GM23248 (cell line): ENCODE measurements around the gene MYCL. TPM values are rescaled to one million over a fixed set of nuclear protein-coding genes. Genes with fewer than 3 reads are reported as not detected.
A peak's percentile ranks its signal among the peaks of the same experiment; 100 is the strongest.
"Not testable (repeated sequence)": the region's sequence is repeated elsewhere in the genome, so short reads cannot be mapped to it uniquely, and the experiment has no call there.

Source experiments
- DNase-seq: peaks from one replicate; pipeline ENCODE4 v3.0.0-alpha.2; 2015
- H2AFZ ChIP-seq: fragments of 200-600 bp; sonication (generic); 2 replicates; pipeline ENCODE4 v1.6.1; 2016; ENCODE audit warnings: antibody characterized with exemption
- H3F3A ChIP-seq: fragments of 200-600 bp; sonication (generic); 2 replicates; pipeline ENCODE4 v1.6.1; 2016; ENCODE audit warnings: mild to moderate bottlenecking, antibody characterized with exemption, mixed run types; ENCODE audit not compliant: insufficient read depth
- H3K27ac ChIP-seq: fragments of 200-600 bp; sonication (generic); 2 replicates; pipeline ENCODE4 v1.5.1; 2016; ENCODE audit warnings: mild to moderate bottlenecking
- H3K27me3 ChIP-seq: fragments of 200-600 bp; sonication (generic); replicated peaks from 2 replicates; pipeline ENCODE4 v1.6.1; 2016; ENCODE audit warnings: mild to moderate bottlenecking; ENCODE audit not compliant: insufficient read depth
- H3K36me3 ChIP-seq: fragments of 200-600 bp; sonication (generic); 2 replicates; pipeline ENCODE4 v1.6.1; 2016; ENCODE audit warnings: low read depth, mild to moderate bottlenecking
- H3K4me1 ChIP-seq: fragments of 200-600 bp; sonication (generic); 2 replicates; pipeline ENCODE4 v1.6.1; 2016; ENCODE audit warnings: mild to moderate bottlenecking; ENCODE audit not compliant: insufficient read depth
- H3K4me2 ChIP-seq: fragments of 200-600 bp; sonication (generic); one replicate; pipeline ENCODE4 v1.6.1; 2016; ENCODE audit warnings: mild to moderate bottlenecking; ENCODE audit not compliant: unreplicated experiment
- H3K4me3 ChIP-seq: fragments of 200-600 bp; sonication (generic); 2 replicates; pipeline ENCODE4 v1.5.1; 2016; ENCODE audit warnings: mild to moderate bottlenecking
- H3K79me2 ChIP-seq: fragments of 200-600 bp; sonication (generic); 2 replicates; pipeline ENCODE4 v1.6.1; 2016; ENCODE audit warnings: mild to moderate bottlenecking; ENCODE audit not compliant: insufficient read depth
- H3K9ac ChIP-seq: fragments of 200-600 bp; sonication (generic); 2 replicates; pipeline ENCODE4 v1.6.1; 2016; ENCODE audit warnings: mild to moderate bottlenecking
- H3K9me2 ChIP-seq: fragments of 200-600 bp; sonication (generic); 2 replicates; pipeline ENCODE4 v1.6.1; 2016; ENCODE audit warnings: mixed run types, mild to moderate bottlenecking, moderate library complexity; ENCODE audit not compliant: insufficient read depth
- H3K9me3 ChIP-seq: fragments of 200-600 bp; sonication (generic); one replicate; pipeline ENCODE4 v1.6.1; 2017; ENCODE audit warnings: low read depth
- H4K20me1 ChIP-seq: fragments of 200-600 bp; sonication (generic); 2 replicates; pipeline ENCODE4 v1.6.0; 2016; ENCODE audit not compliant: insufficient read depth
- EZH2 ChIP-seq: fragments of 200-600 bp; sonication (generic); IDR thresholded peaks from 2 replicates; pipeline ENCODE4 v1.6.1; 2018; ENCODE audit warnings: antibody characterized with exemption, mild to moderate bottlenecking; ENCODE audit not compliant: insufficient read depth, poor library complexity, severe bottlenecking
- EZH2phosphoT487 ChIP-seq: fragments of 200-600 bp; sonication (generic); IDR thresholded peaks from 2 replicates; pipeline ENCODE4 v1.6.1; 2018; ENCODE audit warnings: antibody characterized with exemption, moderate library complexity, mild to moderate bottlenecking, low read depth; ENCODE audit not compliant: insufficient read depth
- WGBS, 2 experiments: methylation state at CpG; one replicate each; pipeline ENCODE4 v1.1.6; 2015 to 2017; ENCODE audit warnings: low lambda C conversion rate in 2 of 2, low coverage in 1 of 2; ENCODE audit errors: missing lambda C conversion rate in 2 of 2; 5-methylcytosine and 5-hydroxymethylcytosine counted together
- in situ Hi-C: fragments of 300-500 bp; cut with MboI; formaldehyde crosslinking; loops from 2 replicates; pipeline ENCODE4 v1.15.0; 2020
- polyA plus RNA-seq: library from polyadenylated mRNA; unstranded; fragments of >200 nt; fragmentation: Nextera tagmentation; extraction: Ambion mirVana; gene quantifications from 2 replicates; pipeline ENCODE4 v1.2.1, GENCODE V29; 2016
- total RNA-seq: library from RNA; depleted of rRNA; stranded (reverse); fragments of >200 nt; shearing (Covaris generic); gene quantifications from 2 replicates; pipeline ENCODE4 v1.2.3, GENCODE V29; 2014

The MYCL gene
- total and polyA plus RNA-seq, 2 experiments from 2014 or later: 0.32 to 0.34 TPM

- H3K27ac ChIP-seq: no peak overlapping the region
- no peak for TF ChIP-seq EZH2
- no peak for TF ChIP-seq EZH2phosphoT487
- DNase-seq: peak; percentile 30
- H3K4me1 ChIP-seq: no peaks in the 10 kb centered on the region
- no peak overlapping the region for H3K4me2 ChIP-seq
- no peak overlapping the region for H3K4me3 ChIP-seq
- H3K36me3 ChIP-seq: no peaks in the 10 kb centered on the region
- WGBS, 2 experiments: 21 to 23% methylated on average over 21 to 25 of the region's 25 CpGs
- H3K9ac ChIP-seq: no peak overlapping the region
- no peaks in the 10 kb centered on the region for H4K20me1 ChIP-seq
- no peaks in the 10 kb centered on the region for H3K79me2 ChIP-seq
- H3F3A ChIP-seq: no peaks in the 10 kb centered on the region
- H3K9me2 ChIP-seq: no peaks in the 10 kb centered on the region
- H3K27me3 ChIP-seq: no peaks in the 10 kb centered on the region
- no peaks in the 10 kb centered on the region for H3K9me3 ChIP-seq
- in situ Hi-C loops: loop anchor here (10.0 kb wide), 1 partner anchor 113 kb away; no protein-coding TSS in a partner anchor
- H2AFZ ChIP-seq: no peak overlapping the region
Measured at GRCh38 chr1:39922251-39922688, 20.6 kb upstream of the MYCL start.

- no peak for TF ChIP-seq EZH2
- no peak for TF ChIP-seq EZH2phosphoT487
- Histone ChIP-seq H3K4me2 (no peak overlapping the region), H3K9me3 (no peaks in the 10 kb centered on the region), H3K4me3 (no peak overlapping the region), H3K9ac (no peak overlapping the region), H3K9me2 (no peaks in the 10 kb centered on the region), H3K4me1 (no peaks in the 10 kb centered on the region), H4K20me1 (no peaks in the 10 kb centered on the region), H3K27me3 (no peaks in the 10 kb centered on the region), H3K27ac (no peak overlapping the region), H3K36me3 (no peaks in the 10 kb centered on the region), H3F3A (no peaks in the 10 kb centered on the region), H3K79me2 (no peaks in the 10 kb centered on the region), H2AFZ (no peak overlapping the region)
- WGBS, 2 experiments: 56 to 57% methylated on average over 3 of the region's 3 CpGs
- in situ Hi-C loops: no loop called here
- peak; percentile 78 for DNase-seq
Measured at GRCh38 chr1:39919545-39919944, 17.8 kb upstream of the MYCL start.

GRCh38 chr1:39917825-39918224, 16.1 kb upstream of the MYCL start:
- Histone ChIP-seq H3K79me2 (no peaks in the 10 kb centered on the region), H3K27ac (no peak overlapping the region), H2AFZ (no peak overlapping the region), H3F3A (no peaks in the 10 kb centered on the region), H3K9me2 (no peaks in the 10 kb centered on the region), H3K9ac (no peak overlapping the region), H3K4me2 (no peak overlapping the region), H4K20me1 (no peaks in the 10 kb centered on the region), H3K4me1 (no peaks in the 10 kb centered on the region), H3K36me3 (no peaks in the 10 kb centered on the region), H3K9me3 (no peaks in the 10 kb centered on the region), H3K4me3 (no peak overlapping the region), H3K27me3 (no peaks in the 10 kb centered on the region)
- in situ Hi-C loops: no loop called here
- WGBS, 2 experiments: 85 to 91% methylated on average over 2 of the region's 2 CpGs
- no peak for TF ChIP-seq EZH2
- TF ChIP-seq EZH2phosphoT487: no peak
- no peak for DNase-seq

GRCh38 chr1:39915499-39916129, 13.9 kb upstream of the MYCL start:
- 78 to 82% methylated on average over 5 to 6 of the region's 6 CpGs for whole genome bisulfite sequencing, 2 experiments
- Histone ChIP-seq H2AFZ (no peak overlapping the region), H3K27ac (no peak overlapping the region), H3K9ac (no peak overlapping the region), H4K20me1 (no peaks in the 10 kb centered on the region), H3K4me1 (no peaks in the 10 kb centered on the region), H3K27me3 (0 out of 2 replicates have a peak, but pooled peaks cover 3% of the 10 kb centered on the region), H3K4me2 (no peak overlapping the region), H3K36me3 (no peaks in the 10 kb centered on the region), H3K9me3 (no peaks in the 10 kb centered on the region), H3K9me2 (no peaks in the 10 kb centered on the region), H3F3A (no peaks in the 10 kb centered on the region), H3K4me3 (no peak overlapping the region), H3K79me2 (no peaks in the 10 kb centered on the region)
- TF ChIP-seq EZH2: no peak
- TF ChIP-seq EZH2phosphoT487: no peak
- in situ Hi-C loops: no loop called here
- no peak for DNase-seq

GRCh38 chr1:39913136-39913535, 11.4 kb upstream of the MYCL start:
- H3K9ac ChIP-seq, DNase-seq, H3K4me3 ChIP-seq, H4K20me1 ChIP-seq, H3K4me2 ChIP-seq, H3K79me2 ChIP-seq, H3K9me2 ChIP-seq, H3K9me3 ChIP-seq, H3F3A ChIP-seq, in situ Hi-C loops, H3K27ac ChIP-seq, H3K36me3 ChIP-seq, H3K4me1 ChIP-seq, H3K27me3 ChIP-seq, H2AFZ ChIP-seq: not testable (repeated sequence)
- WGBS, 2 experiments: 81% methylated on average over 16 of the region's 30 CpGs; no CpG with 5 or more reads in 1 of the 2 experiments
